H9 (cell line): ENCODE measurements around the gene MRPS30. TPM values are rescaled to one million over a fixed set of nuclear protein-coding genes. Genes with fewer than 3 reads are reported as not detected.
A peak's percentile ranks its signal among the peaks of the same experiment; 100 is the strongest.

Experiments used
- DNase-seq: peaks from one replicate; pipeline ENCODE4 v3.0.0-alpha.2; 2017
- H2AFZ ChIP-seq: one replicate; pipeline ENCODE4 v1.6.1; 2013; ENCODE audit warnings: mild to moderate bottlenecking, low read length, control low read depth, moderate library complexity
- H2AK5ac ChIP-seq: 2 replicates; pipeline ENCODE4 v1.6.1; 2013; ENCODE audit warnings: low read length, control low read depth, mixed read lengths; ENCODE audit not compliant: insufficient read length
- H2BK120ac ChIP-seq: one replicate; pipeline ENCODE4 v1.6.1; 2013; ENCODE audit warnings: low read depth, mild to moderate bottlenecking, low read length, control low read depth, inconsistent platforms; ENCODE audit not compliant: poor library complexity, severe bottlenecking
- H2BK12ac ChIP-seq: 2 replicates; pipeline ENCODE4 v1.6.1; 2013; ENCODE audit warnings: low read length, control low read depth, mixed read lengths, low read depth; ENCODE audit not compliant: insufficient read length
- H2BK15ac ChIP-seq: 2 replicates; pipeline ENCODE4 v1.6.1; 2013; ENCODE audit warnings: low read depth, low read length, control low read depth
- H2BK20ac ChIP-seq: one replicate; pipeline ENCODE4 v1.6.1; 2013; ENCODE audit warnings: low read depth, mild to moderate bottlenecking, low read length, control low read depth, inconsistent platforms; ENCODE audit not compliant: poor library complexity, severe bottlenecking
- H2BK5ac ChIP-seq: 2 replicates; pipeline ENCODE4 v1.6.1; 2013; ENCODE audit warnings: low read length, control low read depth, mixed read lengths; ENCODE audit not compliant: insufficient read length
- H3K14ac ChIP-seq: 2 replicates; pipeline ENCODE4 v1.6.1; 2013; ENCODE audit warnings: low read length, control low read depth; ENCODE audit not compliant: insufficient read depth
- H3K18ac ChIP-seq: 2 replicates; pipeline ENCODE4 v1.6.1; 2013; ENCODE audit warnings: low read depth, mild to moderate bottlenecking, mixed read lengths, low read length, control low read depth; ENCODE audit not compliant: insufficient read length
- H3K23ac ChIP-seq: 2 replicates; pipeline ENCODE4 v1.6.1; 2013; ENCODE audit warnings: low read length, control low read depth, mixed read lengths, low read depth; ENCODE audit not compliant: insufficient read length
- H3K23me2 ChIP-seq: 2 replicates; pipeline ENCODE4 v1.6.1; 2013; ENCODE audit warnings: low read depth, mild to moderate bottlenecking, mixed read lengths, low read length, control low read depth; ENCODE audit not compliant: insufficient read length, poor library complexity, severe bottlenecking
- H3K27ac ChIP-seq: 2 replicates; pipeline ENCODE4 v1.5.1; 2013; ENCODE audit warnings: low read length, control low read depth, mixed read lengths, low read depth; ENCODE audit not compliant: insufficient read length
- H3K27me3 ChIP-seq: 2 replicates; pipeline ENCODE4 v1.6.1; 2013; ENCODE audit warnings: low read length, control low read depth, inconsistent platforms; ENCODE audit not compliant: insufficient read depth
- H3K4ac ChIP-seq: 2 replicates; pipeline ENCODE4 v1.6.1; 2013; ENCODE audit warnings: low read depth, mild to moderate bottlenecking, control low read depth, inconsistent platforms, low read length, moderate library complexity
- H3K4me1 ChIP-seq: 2 replicates; pipeline ENCODE4 v1.6.1; 2013; ENCODE audit warnings: low read length, control low read depth, inconsistent platforms; ENCODE audit not compliant: insufficient read depth
- H3K4me2 ChIP-seq: 2 replicates; pipeline ENCODE4 v1.6.1; 2013; ENCODE audit warnings: low read length, control low read depth, mixed read lengths; ENCODE audit not compliant: insufficient read length, insufficient read depth
- H3K56ac ChIP-seq: 2 replicates; pipeline ENCODE4 v1.6.1; 2013; ENCODE audit warnings: low read depth, mild to moderate bottlenecking, mixed read lengths, low read length, control low read depth; ENCODE audit not compliant: insufficient read length
- H3K79me1 ChIP-seq: 2 replicates; pipeline ENCODE4 v1.6.1; 2013; ENCODE audit warnings: low read depth, mild to moderate bottlenecking, moderate library complexity, low read length, control low read depth, inconsistent platforms; ENCODE audit not compliant: insufficient read depth, poor library complexity, severe bottlenecking
- H3K79me2 ChIP-seq: 2 replicates; pipeline ENCODE4 v1.6.1; 2013; ENCODE audit warnings: low read length, control low read depth, inconsistent platforms; ENCODE audit not compliant: insufficient read depth
- H3K9ac ChIP-seq: 2 replicates; pipeline ENCODE4 v1.6.1; 2013; ENCODE audit warnings: low read length, control low read depth, mixed read lengths; ENCODE audit not compliant: insufficient read length; ENCODE audit errors: extremely low read depth
- H3K9me3 ChIP-seq: one replicate; pipeline ENCODE4 v1.6.1; 2013; ENCODE audit warnings: low read depth, low read length, inconsistent platforms; ENCODE audit not compliant: control insufficient read depth
- H3T11ph ChIP-seq: one replicate; pipeline ENCODE4 v1.6.1; 2013; ENCODE audit warnings: mild to moderate bottlenecking, low read length, control low read depth, inconsistent platforms
- H4K20me1 ChIP-seq: one replicate; pipeline ENCODE4 v1.6.1; 2013; ENCODE audit not compliant: control insufficient read depth, insufficient read length, insufficient read depth
- H4K5ac ChIP-seq: 2 replicates; pipeline ENCODE4 v1.6.1; 2013; ENCODE audit warnings: low read depth, mild to moderate bottlenecking, mixed read lengths, low read length, control low read depth; ENCODE audit not compliant: insufficient read length
- H4K8ac ChIP-seq: replicated peaks from 2 replicates; pipeline ENCODE4 v1.6.1; 2013; ENCODE audit warnings: low read length, control low read depth, mixed read lengths, low read depth; ENCODE audit not compliant: insufficient read length
- H4K91ac ChIP-seq: 2 replicates; pipeline ENCODE4 v1.6.1; 2013; ENCODE audit warnings: low read depth, mild to moderate bottlenecking, moderate library complexity, mixed read lengths, low read length, control low read depth; ENCODE audit not compliant: insufficient read length
- H3K27ac Mint-ChIP-seq, 3 experiments: 2 replicates in 2 of 3; 3 replicates in 1 of 3; pipeline ENCODE4 v1.8.0; 2020 to 2021; ENCODE audit warnings: mixed read lengths in 3 of 3, mild to moderate bottlenecking in 1 of 3, moderate library complexity in 1 of 3
- H3K27me3 Mint-ChIP-seq: 2 replicates; pipeline ENCODE4 v1.8.0; 2021; ENCODE audit warnings: low read depth, mild to moderate bottlenecking, moderate library complexity, mixed read lengths
- H3K36me3 Mint-ChIP-seq, 3 experiments: 2 replicates in 2 of 3; 3 replicates in 1 of 3; pipeline ENCODE4 v1.8.0; 2020 to 2021; ENCODE audit warnings: low read depth in 3 of 3, mixed read lengths in 3 of 3; ENCODE audit not compliant: insufficient read depth in 1 of 3
- H3K4me1 Mint-ChIP-seq, 2 experiments: 2 replicates each; pipeline ENCODE4 v1.8.0; 2020; ENCODE audit warnings: mixed read lengths in 2 of 2
- H3K4me3 Mint-ChIP-seq, 2 experiments: 2 replicates in 1 of 2; 3 replicates in 1 of 2; pipeline ENCODE4 v1.8.0; 2020 to 2021; ENCODE audit warnings: mild to moderate bottlenecking in 2 of 2, mixed read lengths in 2 of 2, moderate library complexity in 1 of 2
- H3K9me3 Mint-ChIP-seq, 2 experiments: 2 replicates in 1 of 2; 3 replicates in 1 of 2; pipeline ENCODE4 v1.8.0; 2020; ENCODE audit warnings: mild to moderate bottlenecking in 2 of 2, mixed read lengths in 2 of 2, moderate library complexity in 1 of 2
- WGBS: extraction: QIAGEN DNeasy Blood & Tissue Kit; methylation state at CpG from one replicate; pipeline ENCODE4 v1.1.7; 2013; ENCODE audit warnings: missing lambda C conversion rate, low lambda C conversion rate, mixed read lengths; ENCODE audit not compliant: insufficient read length; ENCODE audit errors: extremely low coverage; 5-methylcytosine and 5-hydroxymethylcytosine counted together
- total RNA-seq: library from RNA; stranded (reverse); gene quantifications from 2 replicates; pipeline ENCODE4 v1.2.1, GENCODE V29; 2021
- TF ChIP-seq, protein P1 (sequence below): fragments of 200-600 bp; sonication (generic); conservative IDR thresholded peaks from 3 replicates; pipeline ENCODE4 v1.8.0; 2021; ENCODE audit warnings: antibody characterized with exemption, mild to moderate bottlenecking

The MRPS30 gene
- total RNA-seq, 1 experiment from 2014 or later = 76.3 TPM

DNA sequence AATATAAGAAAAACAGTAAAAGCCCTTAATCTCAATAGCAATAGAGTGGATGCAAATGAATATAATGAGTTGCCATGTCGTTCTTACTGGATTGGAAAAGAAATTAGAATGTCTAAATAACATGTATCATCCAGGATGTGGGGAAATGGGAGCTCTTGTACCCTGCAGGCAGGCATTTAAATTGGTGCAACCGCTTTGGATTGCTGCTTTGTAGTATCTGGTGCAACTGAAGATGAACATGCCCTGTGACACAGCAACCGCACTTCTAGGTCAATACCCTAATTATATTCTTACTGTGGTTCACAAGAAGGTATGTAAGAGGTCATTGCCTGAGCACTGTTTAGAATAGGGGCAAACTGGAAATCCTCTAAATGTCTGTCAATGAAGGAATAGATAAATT, 18.9 kb downstream of the MRPS30 start:
- H4K20me1 ChIP-seq = no peaks in the 10 kb centered on the region
- H3T11ph ChIP-seq = no peak overlapping the region
- H2BK5ac ChIP-seq = no peak overlapping the region
- no CpG with 5 or more reads among the region's 3 CpGs for WGBS
- no peak overlapping the region for H2AFZ ChIP-seq
- TF ChIP-seq, protein P1, sequence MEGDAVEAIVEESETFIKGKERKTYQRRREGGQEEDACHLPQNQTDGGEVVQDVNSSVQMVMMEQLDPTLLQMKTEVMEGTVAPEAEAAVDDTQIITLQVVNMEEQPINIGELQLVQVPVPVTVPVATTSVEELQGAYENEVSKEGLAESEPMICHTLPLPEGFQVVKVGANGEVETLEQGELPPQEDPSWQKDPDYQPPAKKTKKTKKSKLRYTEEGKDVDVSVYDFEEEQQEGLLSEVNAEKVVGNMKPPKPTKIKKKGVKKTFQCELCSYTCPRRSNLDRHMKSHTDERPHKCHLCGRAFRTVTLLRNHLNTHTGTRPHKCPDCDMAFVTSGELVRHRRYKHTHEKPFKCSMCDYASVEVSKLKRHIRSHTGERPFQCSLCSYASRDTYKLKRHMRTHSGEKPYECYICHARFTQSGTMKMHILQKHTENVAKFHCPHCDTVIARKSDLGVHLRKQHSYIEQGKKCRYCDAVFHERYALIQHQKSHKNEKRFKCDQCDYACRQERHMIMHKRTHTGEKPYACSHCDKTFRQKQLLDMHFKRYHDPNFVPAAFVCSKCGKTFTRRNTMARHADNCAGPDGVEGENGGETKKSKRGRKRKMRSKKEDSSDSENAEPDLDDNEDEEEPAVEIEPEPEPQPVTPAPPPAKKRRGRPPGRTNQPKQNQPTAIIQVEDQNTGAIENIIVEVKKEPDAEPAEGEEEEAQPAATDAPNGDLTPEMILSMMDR = no peak
- H3K18ac ChIP-seq = no peak overlapping the region
- no peak overlapping the region for H2BK20ac ChIP-seq
- no peak overlapping the region for H2BK120ac ChIP-seq
- no peak overlapping the region for H3K9ac ChIP-seq
- no peaks in the 10 kb centered on the region for H3K79me2 ChIP-seq
- no peaks in the 10 kb centered on the region for H3K4me1 ChIP-seq
- no peak overlapping the region for H3K4ac ChIP-seq
- H3K14ac ChIP-seq = no peak overlapping the region
- no peaks in the 10 kb centered on the region for H3K9me3 ChIP-seq
- no peak overlapping the region for H2BK12ac ChIP-seq
- no peak overlapping the region for H3K56ac ChIP-seq
- Mint-ChIP-seq H3K27me3 (no peaks in the 10 kb centered on the region), H3K36me3 (peaks cover 0 to 9% (median 9%) of the 10 kb centered on the region in 3 experiments; a peak in 6 of 7 replicates), H3K4me3 (no peak overlapping the region), H3K27ac (0 out of 7 replicates have a peak overlapping the region, but pooled peaks of 1 of the 3 experiments have one; percentile 5), H3K9me3 (no peaks in the 10 kb centered on the region), H3K4me1 (peaks cover 8 to 14% of the 10 kb centered on the region in 2 experiments)
- no peak overlapping the region for H4K8ac ChIP-seq
- H2BK15ac ChIP-seq = no peak overlapping the region
- no peaks in the 10 kb centered on the region for H3K27me3 ChIP-seq
- H4K91ac ChIP-seq = no peak overlapping the region
- H3K27ac ChIP-seq = no peak overlapping the region
- H2AK5ac ChIP-seq = no peak overlapping the region
- no peaks in the 10 kb centered on the region for H3K23me2 ChIP-seq
- no peak overlapping the region for H3K4me2 ChIP-seq
- no peak for DNase-seq
- no peak overlapping the region for H4K5ac ChIP-seq
- no peak overlapping the region for H3K23ac ChIP-seq
- no peaks in the 10 kb centered on the region for H3K79me1 ChIP-seq
